ENCODE results near the gene KSR1.

Gene KSR1

DNA sequence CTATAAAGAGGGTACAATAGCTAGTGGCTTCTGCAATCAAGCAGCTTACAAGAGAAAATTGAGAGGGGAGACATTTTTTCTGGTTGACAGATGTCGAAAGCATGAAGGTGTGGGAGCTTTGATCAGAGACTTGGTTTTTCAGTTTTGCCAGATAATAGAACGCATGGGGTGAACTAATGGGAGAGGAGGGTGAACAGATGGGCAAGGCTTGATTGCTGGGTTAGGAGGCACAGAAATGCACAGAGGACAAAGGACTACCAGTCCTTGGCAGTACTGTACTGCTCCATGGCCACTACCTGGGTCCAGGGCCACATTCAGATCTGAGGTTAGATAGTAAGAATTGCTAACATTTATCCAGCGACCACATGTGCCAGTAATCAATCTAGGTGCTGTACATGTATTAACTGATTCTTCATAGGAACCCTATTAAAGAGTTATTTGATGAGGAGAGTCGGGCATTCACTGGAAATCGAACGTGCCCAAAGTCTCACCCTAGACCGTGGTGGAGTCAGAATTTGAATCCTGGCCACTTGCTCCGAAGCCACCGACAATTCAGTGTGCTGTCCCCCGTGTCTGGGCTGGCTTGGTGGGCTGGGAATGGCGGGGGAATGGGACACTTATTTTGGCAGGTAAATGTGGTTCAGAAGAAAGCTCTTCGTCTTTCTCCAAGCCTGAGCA, 873 bp upstream of the KSR1 start:
- H3K27ac ChIP-seq (ENCODE audit: low read depth, low read length): peak overlapping the region; percentile 75
- peaks cover 29% of the 10 kb centered on the region for H3K4me1 ChIP-seq (ENCODE audit: control insufficient read depth, insufficient read depth, low read length)
- peak overlapping the region; percentile 59 for H3K9ac ChIP-seq (ENCODE audit: low read depth, low read length)
- no peaks in the 10 kb centered on the region for H3K36me3 ChIP-seq (ENCODE audit: control insufficient read depth, insufficient read depth, low read length)
- H3K4me3 ChIP-seq (ENCODE audit: low read depth, low read length): peak overlapping the region; percentile 82
- H3K9me3 ChIP-seq (ENCODE audit: control insufficient read depth, insufficient read depth, low read length): no peaks in the 10 kb centered on the region
- no peaks in the 10 kb centered on the region; the same call in 1 of the 2 replicates for H3K27me3 ChIP-seq (ENCODE audit: control insufficient read depth, insufficient read depth, low read length)

DNA sequence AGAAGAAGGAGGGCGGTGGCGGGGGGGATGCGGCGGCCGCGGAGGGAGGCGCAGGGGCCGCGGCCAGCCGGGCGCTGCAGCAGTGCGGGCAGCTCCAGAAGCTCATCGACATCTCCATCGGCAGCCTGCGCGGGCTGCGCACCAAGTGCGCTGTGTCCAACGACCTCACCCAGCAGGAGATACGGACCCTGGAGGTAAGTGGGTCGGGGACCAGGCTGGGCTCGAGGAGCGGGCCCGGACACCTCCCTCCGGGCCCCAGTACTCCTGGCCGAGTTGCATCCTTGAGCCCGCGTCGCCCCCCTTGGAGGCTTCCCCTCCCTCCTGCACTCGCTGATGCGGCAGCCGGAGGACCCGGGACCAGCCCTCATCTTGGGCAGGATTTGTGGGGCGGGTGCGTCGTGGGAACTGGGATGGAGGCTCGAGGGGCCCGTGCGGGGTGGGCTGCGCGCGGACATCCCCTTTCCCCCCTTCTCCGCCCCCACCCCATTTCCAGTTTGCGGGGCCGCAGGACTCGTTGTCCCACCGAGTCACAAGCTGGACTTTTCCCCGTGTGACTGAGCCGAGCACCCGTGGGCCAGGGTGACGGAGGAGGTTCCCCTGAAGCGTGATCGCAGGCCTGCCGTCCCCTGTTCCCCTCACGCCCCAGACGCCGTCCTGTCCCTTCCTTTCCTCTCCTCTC, 572 bp downstream of the KSR1 start:
- H3K9ac ChIP-seq (ENCODE audit: low read depth, low read length): no peak overlapping the region

DNA sequence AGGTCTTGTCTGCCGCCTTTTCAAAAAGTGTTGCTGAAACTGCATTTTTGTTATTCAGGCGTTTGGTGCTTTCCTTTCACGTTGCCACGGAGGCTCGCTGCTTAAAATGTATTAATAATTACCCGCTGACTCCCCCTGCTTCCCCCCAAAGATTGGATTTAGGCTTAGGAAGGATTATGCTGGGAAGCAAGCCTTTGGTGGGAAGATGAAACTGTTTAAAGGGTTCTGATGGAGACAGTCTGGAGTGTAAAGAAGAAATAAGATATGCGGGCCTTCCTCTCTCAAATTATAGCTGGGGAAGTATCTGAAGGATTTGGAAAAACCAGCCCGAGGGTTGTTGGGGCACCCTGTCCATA, 1.1 kb downstream of the KSR1 start:
- Histone ChIP-seq H3K4me1 (ENCODE audit: control insufficient read depth, insufficient read depth, low read length) (peaks cover 32% of the 10 kb centered on the region), H3K9me3 (ENCODE audit: control insufficient read depth, insufficient read depth, low read length) (no peaks in the 10 kb centered on the region), H3K27ac (ENCODE audit: low read depth, low read length) (no peak overlapping the region), H3K36me3 (ENCODE audit: control insufficient read depth, insufficient read depth, low read length) (no peaks in the 10 kb centered on the region), H3K4me3 (ENCODE audit: low read depth, low read length) (peak overlapping the region; percentile 82), H3K9ac (ENCODE audit: low read depth, low read length) (no peak overlapping the region), H3K27me3 (ENCODE audit: control insufficient read depth, insufficient read depth, low read length) (no peaks in the 10 kb centered on the region; the same call in 1 of the 2 replicates)

More for the DNA sequence above, 572 bp downstream of the KSR1 start:
- Histone ChIP-seq H3K4me1 (ENCODE audit: control insufficient read depth, insufficient read depth, low read length) (peaks cover 32% of the 10 kb centered on the region), H3K27ac (ENCODE audit: low read depth, low read length) (peak overlapping the region; percentile 43), H3K36me3 (ENCODE audit: control insufficient read depth, insufficient read depth, low read length) (no peaks in the 10 kb centered on the region), H3K9me3 (ENCODE audit: control insufficient read depth, insufficient read depth, low read length) (no peaks in the 10 kb centered on the region), H3K27me3 (ENCODE audit: control insufficient read depth, insufficient read depth, low read length) (no peaks in the 10 kb centered on the region; the same call in 1 of the 2 replicates), H3K4me3 (ENCODE audit: low read depth, low read length) (peak overlapping the region; percentile 82)

DNA sequence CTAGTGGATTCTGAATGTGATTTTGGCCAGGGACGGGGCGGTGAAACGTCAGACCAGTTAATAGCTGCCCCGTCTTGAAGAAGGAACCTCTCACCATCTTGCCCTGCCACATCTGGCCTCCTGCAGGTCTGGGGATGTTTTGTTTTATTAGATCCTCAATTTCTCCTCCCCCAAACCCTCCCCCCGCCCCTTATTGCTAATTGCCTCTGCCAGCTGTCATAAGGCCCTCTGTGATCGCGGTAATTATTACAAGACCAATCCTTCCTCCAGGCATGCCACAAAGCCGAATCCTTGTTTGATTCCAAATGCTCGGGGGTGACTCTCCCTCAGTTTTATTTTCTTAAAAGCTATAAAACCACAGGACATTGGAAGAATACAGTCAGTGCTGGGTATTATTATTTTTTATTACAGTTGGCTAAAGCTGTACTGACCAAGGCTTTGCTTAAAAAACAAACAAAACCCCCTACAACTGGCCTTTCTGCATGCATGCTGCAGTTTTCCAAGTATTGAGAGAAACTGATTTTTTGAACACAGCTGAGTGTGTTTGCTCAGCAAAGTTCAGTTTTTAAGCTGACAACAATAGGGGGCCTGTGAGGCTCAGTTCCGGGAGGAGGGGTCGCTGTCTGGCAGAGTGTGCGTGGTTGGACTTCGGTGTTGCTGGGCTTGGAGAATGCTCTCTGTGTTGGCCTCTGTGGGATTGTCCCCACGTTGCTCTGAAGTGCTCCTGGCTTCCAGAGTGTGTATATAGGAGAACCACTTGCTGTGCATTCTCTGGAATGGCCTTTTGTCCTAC, 1.7 kb downstream of the KSR1 start:
- Histone ChIP-seq H3K36me3 (ENCODE audit: control insufficient read depth, insufficient read depth, low read length) (no peaks in the 10 kb centered on the region), H3K4me1 (ENCODE audit: control insufficient read depth, insufficient read depth, low read length) (peaks cover 32% of the 10 kb centered on the region), H3K4me3 (ENCODE audit: low read depth, low read length) (peak overlapping the region; percentile 82), H3K9ac (ENCODE audit: low read depth, low read length) (no peak overlapping the region), H3K9me3 (ENCODE audit: control insufficient read depth, insufficient read depth, low read length) (no peaks in the 10 kb centered on the region), H3K27ac (ENCODE audit: low read depth, low read length) (peak overlapping the region; percentile 73), H3K27me3 (ENCODE audit: control insufficient read depth, insufficient read depth, low read length) (no peaks in the 10 kb centered on the region; the same call in 1 of the 2 replicates)

DNA sequence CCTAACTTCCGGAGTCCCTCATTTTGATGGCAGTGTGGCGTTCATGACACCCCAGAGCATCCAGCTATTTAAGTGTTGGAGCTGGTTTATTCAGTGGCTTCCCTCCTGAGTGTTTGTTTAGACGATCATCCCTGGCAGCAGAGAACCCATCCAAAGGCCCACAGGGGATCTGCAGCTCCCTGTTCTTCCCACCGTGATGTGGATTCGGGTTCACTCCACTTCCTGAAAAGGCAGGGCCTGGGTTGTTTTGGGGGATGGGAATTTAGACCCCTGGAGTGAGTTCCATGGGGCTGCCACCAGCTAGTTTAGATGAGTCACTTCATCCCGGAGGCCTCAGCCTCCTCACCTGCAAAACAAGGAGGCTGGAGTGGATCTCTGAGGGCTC, 2.3 kb downstream of the KSR1 start:
- Histone ChIP-seq H3K36me3 (ENCODE audit: control insufficient read depth, insufficient read depth, low read length) (no peaks in the 10 kb centered on the region), H3K4me3 (ENCODE audit: low read depth, low read length) (peak overlapping the region; percentile 82), H3K27ac (ENCODE audit: low read depth, low read length) (peak overlapping the region; percentile 73), H3K27me3 (ENCODE audit: control insufficient read depth, insufficient read depth, low read length) (no peaks in the 10 kb centered on the region; the same call in 1 of the 2 replicates), H3K4me1 (ENCODE audit: control insufficient read depth, insufficient read depth, low read length) (peaks cover 32% of the 10 kb centered on the region), H3K9ac (ENCODE audit: low read depth, low read length) (no peak overlapping the region), H3K9me3 (ENCODE audit: control insufficient read depth, insufficient read depth, low read length) (no peaks in the 10 kb centered on the region)

DNA sequence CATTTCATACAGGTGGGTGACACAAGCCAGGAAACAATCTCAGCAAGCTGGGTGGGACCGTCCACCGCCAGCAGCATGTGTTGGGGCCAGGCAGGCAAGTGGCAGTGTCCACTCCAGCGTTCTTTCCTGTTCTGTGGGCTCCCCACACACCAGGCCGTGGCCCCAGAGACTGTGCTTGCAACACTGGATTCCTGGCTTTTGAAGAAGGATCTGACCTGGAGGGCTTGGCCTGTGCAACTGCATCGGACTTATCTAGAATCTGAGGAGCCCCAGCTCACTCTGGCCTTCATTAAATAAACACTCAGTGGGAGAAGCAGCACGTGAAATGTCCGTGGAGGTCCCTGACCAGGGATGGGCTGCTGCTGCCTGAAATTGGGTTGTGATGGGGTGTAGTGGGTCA, 3.2 kb downstream of the KSR1 start:
- no peak overlapping the region for H3K4me3 ChIP-seq (ENCODE audit: low read depth, low read length)

DNA sequence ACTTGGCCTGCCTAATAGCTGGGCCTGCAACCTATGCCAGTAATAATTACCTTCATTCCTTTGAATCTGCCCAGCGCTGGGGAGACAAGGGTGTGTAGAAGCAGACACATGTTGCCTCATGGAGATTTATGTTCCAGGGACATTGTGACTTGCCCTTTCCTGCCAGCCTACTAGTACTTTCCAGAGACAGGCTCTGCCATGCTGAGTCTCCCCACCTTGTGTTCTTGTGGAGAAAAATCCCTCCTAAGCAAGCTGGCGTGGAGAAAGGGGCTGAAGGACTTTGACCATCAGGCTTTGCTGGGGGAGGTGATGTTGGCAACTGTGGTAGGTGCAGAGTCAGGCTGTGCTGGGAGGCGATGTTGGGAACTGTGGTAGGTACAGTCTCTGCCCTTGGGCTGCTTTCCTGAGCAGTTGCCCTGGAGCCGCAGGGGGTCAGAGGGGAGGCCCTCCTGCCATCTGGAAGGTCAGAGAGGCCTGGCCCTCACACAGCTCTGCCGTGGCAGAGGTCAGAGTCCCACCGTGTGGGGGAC, 4.0 kb downstream of the KSR1 start:
- Histone ChIP-seq H3K27me3 (ENCODE audit: control insufficient read depth, insufficient read depth, low read length) (no peaks in the 10 kb centered on the region; the same call in 1 of the 2 replicates), H3K27ac (ENCODE audit: low read depth, low read length) (no peak overlapping the region), H3K36me3 (ENCODE audit: control insufficient read depth, insufficient read depth, low read length) (no peaks in the 10 kb centered on the region), H3K9me3 (ENCODE audit: control insufficient read depth, insufficient read depth, low read length) (no peaks in the 10 kb centered on the region), H3K4me1 (ENCODE audit: control insufficient read depth, insufficient read depth, low read length) (peaks cover 32% of the 10 kb centered on the region), H3K4me3 (ENCODE audit: low read depth, low read length) (no peak overlapping the region), H3K9ac (ENCODE audit: low read depth, low read length) (no peak overlapping the region)

More for the DNA sequence above, 3.2 kb downstream of the KSR1 start:
- Histone ChIP-seq H3K27ac (ENCODE audit: low read depth, low read length) (no peak overlapping the region), H3K9me3 (ENCODE audit: control insufficient read depth, insufficient read depth, low read length) (no peaks in the 10 kb centered on the region), H3K4me1 (ENCODE audit: control insufficient read depth, insufficient read depth, low read length) (peaks cover 35% of the 10 kb centered on the region), H3K27me3 (ENCODE audit: control insufficient read depth, insufficient read depth, low read length) (no peaks in the 10 kb centered on the region; the same call in 1 of the 2 replicates), H3K9ac (ENCODE audit: low read depth, low read length) (no peak overlapping the region), H3K36me3 (ENCODE audit: control insufficient read depth, insufficient read depth, low read length) (no peaks in the 10 kb centered on the region)

DNA sequence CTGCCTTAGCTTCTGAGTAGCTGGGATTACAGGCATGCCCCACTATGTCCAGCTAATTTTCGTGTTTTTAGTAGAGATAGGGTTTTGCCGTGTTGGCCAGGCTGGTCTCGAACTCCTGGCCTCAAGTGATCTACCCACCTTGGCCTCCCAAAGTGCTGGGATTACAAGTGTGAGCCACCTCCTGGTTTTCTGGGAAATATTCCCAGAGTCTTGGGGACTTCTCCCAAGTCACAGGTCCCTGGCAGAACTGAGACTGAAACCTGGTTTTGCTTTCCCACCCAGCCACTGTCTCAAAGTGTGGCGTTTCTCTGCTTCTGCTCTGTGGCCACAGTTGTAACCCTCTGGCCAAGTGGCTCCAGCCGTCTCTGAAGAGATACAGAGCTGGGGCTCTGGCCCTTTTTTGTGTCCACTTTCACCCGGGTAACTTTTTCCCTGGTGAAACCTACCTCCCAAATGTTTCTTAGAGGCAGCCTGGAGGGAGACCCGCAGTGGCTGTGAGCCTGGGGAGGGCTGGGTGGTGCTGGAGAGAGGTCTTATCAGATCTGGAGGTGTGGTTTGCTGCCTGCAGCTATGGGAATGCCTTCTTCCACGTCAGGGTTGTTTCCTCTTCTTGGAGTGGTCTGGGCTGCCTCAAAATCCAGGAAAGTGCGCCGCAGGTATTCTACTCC, 5.1 kb downstream of the KSR1 start:
- no peak overlapping the region for H3K9ac ChIP-seq (ENCODE audit: low read depth, low read length)
- H3K4me1 ChIP-seq (ENCODE audit: control insufficient read depth, insufficient read depth, low read length): peaks cover 31% of the 10 kb centered on the region
- no peak overlapping the region for H3K27ac ChIP-seq (ENCODE audit: low read depth, low read length)
- no peaks in the 10 kb centered on the region for H3K36me3 ChIP-seq (ENCODE audit: control insufficient read depth, insufficient read depth, low read length)
- H3K27me3 ChIP-seq (ENCODE audit: control insufficient read depth, insufficient read depth, low read length): no peaks in the 10 kb centered on the region; the same call in 1 of the 2 replicates
- H3K9me3 ChIP-seq (ENCODE audit: control insufficient read depth, insufficient read depth, low read length): no peaks in the 10 kb centered on the region
- no peak overlapping the region for H3K4me3 ChIP-seq (ENCODE audit: low read depth, low read length)

DNA sequence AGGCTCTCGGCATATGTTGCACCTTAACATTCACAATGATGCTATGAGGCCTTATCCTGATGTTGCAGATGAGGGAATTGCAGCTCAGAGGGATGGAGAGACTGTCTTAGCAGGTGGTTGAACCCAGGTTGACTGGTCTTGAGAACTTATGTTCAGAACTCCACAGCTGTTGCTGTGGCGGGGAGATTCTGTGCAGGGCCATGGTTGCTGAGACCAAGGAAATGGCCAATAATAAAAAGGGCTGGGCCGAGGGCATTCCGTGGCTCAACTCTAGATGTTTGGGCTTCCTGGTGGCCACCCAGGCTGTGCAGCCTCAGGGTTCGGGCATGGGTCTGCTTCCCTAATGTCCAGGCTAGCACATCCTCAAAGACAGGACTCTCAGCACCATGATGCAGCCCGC, 5.9 kb downstream of the KSR1 start:
- no peaks in the 10 kb centered on the region for H3K9me3 ChIP-seq (ENCODE audit: control insufficient read depth, insufficient read depth, low read length)
- H3K36me3 ChIP-seq (ENCODE audit: control insufficient read depth, insufficient read depth, low read length): no peaks in the 10 kb centered on the region
- peaks cover 39% of the 10 kb centered on the region for H3K4me1 ChIP-seq (ENCODE audit: control insufficient read depth, insufficient read depth, low read length)
- H3K27me3 ChIP-seq (ENCODE audit: control insufficient read depth, insufficient read depth, low read length): no peaks in the 10 kb centered on the region; the same call in 1 of the 2 replicates
- H3K9ac ChIP-seq (ENCODE audit: low read depth, low read length): no peak overlapping the region
- H3K27ac ChIP-seq (ENCODE audit: low read depth, low read length): no peak overlapping the region
- H3K4me3 ChIP-seq (ENCODE audit: low read depth, low read length): no peak overlapping the region

DNA sequence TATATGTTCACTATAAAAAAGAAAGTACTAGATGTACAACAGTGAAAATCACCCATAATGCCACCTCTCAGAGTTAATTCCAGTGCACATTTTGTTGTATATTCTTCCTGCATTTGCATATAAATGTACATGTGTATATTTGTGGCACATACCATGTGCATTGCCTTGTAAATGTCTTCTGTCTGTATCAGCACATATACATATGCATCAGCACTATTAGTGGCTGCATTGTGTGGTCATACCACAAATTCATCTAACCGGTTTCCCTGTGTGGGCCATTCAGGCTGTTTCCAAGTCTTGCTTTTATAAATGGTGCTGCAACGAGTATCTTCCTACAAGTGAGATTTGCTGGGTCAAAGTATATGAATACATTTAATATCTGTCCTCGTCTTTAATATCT, 6.5 kb downstream of the KSR1 start:
- H3K4me1 ChIP-seq (ENCODE audit: control insufficient read depth, insufficient read depth, low read length): peaks cover 38% of the 10 kb centered on the region
- H3K36me3 ChIP-seq (ENCODE audit: control insufficient read depth, insufficient read depth, low read length): no peaks in the 10 kb centered on the region

More for the DNA sequence above, 6.5 kb downstream of the KSR1 start:
- Histone ChIP-seq H3K9ac (ENCODE audit: low read depth, low read length) (no peak overlapping the region), H3K27me3 (ENCODE audit: control insufficient read depth, insufficient read depth, low read length) (no peaks in the 10 kb centered on the region), H3K4me3 (ENCODE audit: low read depth, low read length) (no peak overlapping the region), H3K27ac (ENCODE audit: low read depth, low read length) (no peak overlapping the region), H3K9me3 (ENCODE audit: control insufficient read depth, insufficient read depth, low read length) (no peaks in the 10 kb centered on the region)

All from HUES48 (cell line).